WI38 (cell line): ENCODE measurements around the gene TPD52L1.
A peak's percentile ranks its signal among the peaks of the same experiment; 100 is the strongest.

Source experiments
- H3K4me3 ChIP-seq: 2 replicates; pipeline ENCODE4 v1.5.1; 2011; ENCODE audit warnings: low read depth, mild to moderate bottlenecking, control low read depth, low read length
- CTCF ChIP-seq: IDR thresholded peaks from 2 replicates; pipeline ENCODE4 v1.5.1; 2012; ENCODE audit warnings: low read depth, mild to moderate bottlenecking, control low read depth, low read length

Gene TPD52L1

GRCh38 chr6:125114248-125114858 is 39.2 kb upstream of the TPD52L1 start:
- TF ChIP-seq CTCF = peak; percentile 63; the same call in 1 of the 2 replicates
- H3K4me3 ChIP-seq = no peak overlapping the region

- TF ChIP-seq CTCF = no peak
- H3K4me3 ChIP-seq = no peak overlapping the region
Observed at GRCh38 chr6:125116170-125116569, 37.4 kb upstream of the TPD52L1 start.

- TF ChIP-seq CTCF = no peak
- no peak overlapping the region for H3K4me3 ChIP-seq
Observed at GRCh38 chr6:125116710-125117109, 36.9 kb upstream of the TPD52L1 start.

- no peak overlapping the region for H3K4me3 ChIP-seq
- no peak for TF ChIP-seq CTCF
Observed at GRCh38 chr6:125117818-125118217, 35.8 kb upstream of the TPD52L1 start.

- TF ChIP-seq CTCF = no peak
Observed at GRCh38 chr6:125120054-125120590, 33.5 kb upstream of the TPD52L1 start.

GRCh38 chr6:125121894-125122293 is 31.7 kb upstream of the TPD52L1 start:
- H3K4me3 ChIP-seq = no peak overlapping the region

More at GRCh38 chr6:125120054-125120590, 33.5 kb upstream of the TPD52L1 start:
- no peak overlapping the region for H3K4me3 ChIP-seq

GRCh38 chr6:125123051-125123450 is 30.5 kb upstream of the TPD52L1 start:
- H3K4me3 ChIP-seq = no peak overlapping the region
- TF ChIP-seq CTCF = no peak

More at GRCh38 chr6:125121894-125122293, 31.7 kb upstream of the TPD52L1 start:
- TF ChIP-seq CTCF = no peak
